Natural killer cell (primary cell): ENCODE data around the gene CAPN8. TPM values are rescaled to one million over a fixed set of nuclear protein-coding genes. Genes with fewer than 3 reads are reported as not detected.

Experiments
- ATAC-seq, 3 donors: fragments of 150-1000 bp in 2 of 3; fragments of 200-7000 bp in 1 of 3; cut with Tn5 transposase; 1 replicate in 1 of 3; 2 replicates in 2 of 3; pipeline ENCODE4 v1.10.0; 2021; ENCODE audit warnings: mild to moderate bottlenecking in 2 of 3, moderate library complexity in 2 of 3
- DNase-seq, 2 donors: peaks; one replicate each; pipeline versions ENCODE4 v3.0.0 to v3.0.0-alpha.2; 2013 to 2021; ENCODE audit warnings: mixed read lengths in 1 of 2
- H3K27ac ChIP-seq: one replicate; pipeline ENCODE4 v1.5.1; 2013; ENCODE audit warnings: mild to moderate bottlenecking, low read length
- H3K27me3 ChIP-seq: one replicate; pipeline ENCODE4 v1.6.1; 2013; ENCODE audit warnings: low read length; ENCODE audit not compliant: control insufficient read depth, insufficient read depth
- H3K36me3 ChIP-seq: one replicate; pipeline ENCODE4 v1.6.1; 2013; ENCODE audit warnings: low read length; ENCODE audit not compliant: control insufficient read depth, insufficient read depth
- H3K4me1 ChIP-seq: one replicate; pipeline ENCODE4 v1.6.1; 2013; ENCODE audit warnings: low read length; ENCODE audit not compliant: control insufficient read depth, insufficient read depth
- H3K4me3 ChIP-seq: one replicate; pipeline ENCODE4 v1.5.1; 2013; ENCODE audit warnings: low read length
- H3K9me3 ChIP-seq: one replicate; pipeline ENCODE4 v1.6.1; 2013; ENCODE audit warnings: low read length; ENCODE audit not compliant: control insufficient read depth, insufficient read depth
- H3K27ac Mint-ChIP-seq, 2 donors: one replicate each; pipeline ENCODE4 v1.8.0; 2022; ENCODE audit warnings: mild to moderate bottlenecking in 2 of 2, mixed read lengths in 2 of 2, moderate library complexity in 1 of 2
- H3K27me3 Mint-ChIP-seq, 2 donors: one replicate each; pipeline ENCODE4 v1.8.0; 2022; ENCODE audit warnings: low read depth in 2 of 2, mixed read lengths in 2 of 2
- H3K36me3 Mint-ChIP-seq: one replicate; pipeline ENCODE4 v1.8.0; 2022; ENCODE audit warnings: mixed read lengths
- H3K4me1 Mint-ChIP-seq, 2 donors: one replicate each; pipeline ENCODE4 v1.8.0; 2022; ENCODE audit warnings: mixed read lengths in 2 of 2
- H3K4me3 Mint-ChIP-seq: one replicate; pipeline ENCODE4 v1.8.0; 2022; ENCODE audit warnings: mild to moderate bottlenecking, moderate library complexity, mixed read lengths
- H3K9me3 Mint-ChIP-seq, 2 donors: one replicate each; pipeline ENCODE4 v1.8.0; 2022; ENCODE audit warnings: mixed read lengths in 2 of 2
- CTCF ChIP-seq: fragments of 200-600 bp; IDR thresholded peaks from one replicate; pipeline ENCODE4 v1.8.0; 2022; ENCODE audit warnings: antibody characterized with exemption
- WGBS: methylation state at CpG from one replicate; pipeline ENCODE4 v1.1.7; 2013; ENCODE audit warnings: missing lambda C conversion rate; ENCODE audit not compliant: insufficient coverage; 5-methylcytosine and 5-hydroxymethylcytosine counted together
- intact Hi-C: fragments of 100-400 bp; cut with micrococcal nuclease; formaldehyde crosslinking; loops from one replicate; pipeline ENCODE4 v1.14.2; 2022
- total RNA-seq, 4 donors: library from RNA; stranded (reverse); fragments of 120-200 nt in 1 of 4; gene quantifications; one replicate each; pipeline versions ENCODE4 v1.2.3 to v1.2.4, GENCODE V29; 2013 to 2022

The CAPN8 gene
- total RNA-seq, 3 donors from 2014 or later (not counting 1 experiment from before 2014, with no cell fraction given) = 0.18 to 6.7 (median 0.84) TPM

- peaks cover 9 to 43% of the 10 kb centered on the region in 2 donors for H3K27me3 Mint-ChIP-seq
- ATAC-seq = no peak
- 88% methylated on average over 7 of the region's 8 CpGs for WGBS
Measured at GRCh38 chr1:223651291-223651991, 14.1 kb downstream of the CAPN8 start.

GRCh38 chr1:223650465-223650864 lies 15.0 kb downstream of the CAPN8 start:
- Mint-ChIP-seq H3K27me3 (peaks cover 6 to 43% of the 10 kb centered on the region in 2 donors), H3K9me3 (no peaks in the 10 kb centered on the region)
- intact Hi-C loops = no loop called here

More at GRCh38 chr1:223651291-223651991, 14.1 kb downstream of the CAPN8 start:
- peaks cover 4% of the 10 kb centered on the region for H3K4me1 ChIP-seq
- no peak for DNase-seq
- intact Hi-C loops = no loop called here
- H3K4me3 Mint-ChIP-seq = no peak overlapping the region
- H3K27ac ChIP-seq = no peak overlapping the region
- no peaks in the 10 kb centered on the region for H3K9me3 ChIP-seq
- H3K9me3 Mint-ChIP-seq = no peaks in the 10 kb centered on the region
- no peaks in the 10 kb centered on the region for H3K36me3 ChIP-seq
- H3K36me3 Mint-ChIP-seq = no peaks in the 10 kb centered on the region
- H3K27ac Mint-ChIP-seq = no peak overlapping the region
- peaks cover 0 to 2% of the 10 kb centered on the region in 2 donors for H3K4me1 Mint-ChIP-seq
- H3K4me3 ChIP-seq = no peak overlapping the region
- TF ChIP-seq CTCF = no peak
- H3K27me3 ChIP-seq = peaks cover 4% of the 10 kb centered on the region

GRCh38 chr1:223649222-223649621 lies 16.3 kb downstream of the CAPN8 start:
- peaks cover 0 to 5% of the 10 kb centered on the region in 2 donors for H3K4me1 Mint-ChIP-seq
- TF ChIP-seq CTCF = no peak
- ATAC-seq = no peak
- no peaks in the 10 kb centered on the region for H3K36me3 ChIP-seq
- no peak overlapping the region for H3K4me3 ChIP-seq
- H3K27me3 Mint-ChIP-seq = peaks cover 2 to 41% of the 10 kb centered on the region in 2 donors
- no peaks in the 10 kb centered on the region for H3K9me3 ChIP-seq
- no peaks in the 10 kb centered on the region for H3K36me3 Mint-ChIP-seq
- H3K27ac ChIP-seq = no peak overlapping the region
- no peaks in the 10 kb centered on the region for H3K9me3 Mint-ChIP-seq
- WGBS = 0% methylated on average over 1 of the region's 1 CpG
- intact Hi-C loops = no loop called here
- no peak overlapping the region for H3K4me3 Mint-ChIP-seq
- DNase-seq = no peak
- H3K27ac Mint-ChIP-seq = no peak overlapping the region
- peaks cover 16% of the 10 kb centered on the region for H3K4me1 ChIP-seq
- H3K27me3 ChIP-seq = peaks cover 4% of the 10 kb centered on the region

More at GRCh38 chr1:223650465-223650864, 15.0 kb downstream of the CAPN8 start:
- Histone ChIP-seq H3K9me3 (no peaks in the 10 kb centered on the region), H3K27me3 (peaks cover 4% of the 10 kb centered on the region), H3K4me3 (no peak overlapping the region), H3K36me3 (no peaks in the 10 kb centered on the region), H3K4me1 (peaks cover 14% of the 10 kb centered on the region), H3K27ac (no peak overlapping the region)
- DNase-seq (no peak), ATAC-seq (no peak)
- no peak overlapping the region for H3K4me3 Mint-ChIP-seq
- no peak overlapping the region for H3K27ac Mint-ChIP-seq
- H3K36me3 Mint-ChIP-seq = no peaks in the 10 kb centered on the region
- 79% methylated on average over 2 of the region's 2 CpGs for WGBS
- TF ChIP-seq CTCF = no peak
- H3K4me1 Mint-ChIP-seq = peaks cover 0 to 5% of the 10 kb centered on the region in 2 donors
